ENCODE results near the gene FMC1. TPM values are rescaled to one million over a fixed set of nuclear protein-coding genes. Genes with fewer than 3 reads are reported as not detected.

Gene FMC1
- total RNA-seq, 4 donors from 2014 or later = 0.91 to 12.6 (median 4.4) TPM

DNA sequence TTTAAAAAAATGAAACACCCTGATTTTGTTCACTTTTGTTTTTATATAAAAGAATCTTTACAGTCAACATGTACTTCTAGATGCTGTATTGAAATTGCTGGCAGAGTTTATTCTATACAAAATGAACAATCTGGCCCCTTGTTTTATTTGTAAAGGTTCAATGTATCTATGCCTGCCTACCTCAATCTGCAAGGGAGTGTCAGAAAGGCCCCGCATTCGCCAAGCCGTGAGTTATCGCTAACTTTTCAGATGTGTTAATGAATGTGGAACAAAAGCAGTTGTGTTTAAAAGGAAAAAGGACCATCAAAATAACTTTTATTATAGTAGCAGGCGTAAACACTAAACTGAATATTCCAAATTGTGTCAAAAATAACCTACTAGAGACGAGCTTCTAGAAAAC lies 33.1 kb downstream of the FMC1 start:
- Histone ChIP-seq H3K4me1 (peaks cover 5 to 57% (median 5%) of the 10 kb centered on the region in 3 donors), H3K36me3 (peaks cover 0 to 57% (median 15%) of the 10 kb centered on the region in 3 donors)
- no peak for DNase-seq

DNA sequence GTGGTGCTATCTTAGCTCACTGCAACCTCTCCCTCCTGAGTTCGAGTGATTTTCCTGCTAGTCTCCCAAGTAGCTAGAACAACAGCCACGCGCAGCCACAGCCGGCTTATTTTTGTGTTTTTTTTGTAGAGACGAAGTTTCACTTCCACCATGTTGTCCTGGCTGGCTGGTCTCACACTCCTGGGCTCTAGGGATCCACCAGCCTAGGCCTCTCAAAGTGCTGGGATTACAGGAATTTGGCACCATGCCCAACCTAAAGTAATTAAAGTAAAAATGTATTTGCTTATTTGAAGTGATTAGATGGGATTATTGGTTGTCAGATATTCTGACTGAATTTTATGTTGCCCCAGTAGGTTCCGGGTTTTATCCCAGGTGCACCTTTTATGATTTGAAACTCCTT lies 41.3 kb downstream of the FMC1 start:
- intact Hi-C loops (cut with DNase I) = no loop called here
- TF ChIP-seq, protein P1, sequence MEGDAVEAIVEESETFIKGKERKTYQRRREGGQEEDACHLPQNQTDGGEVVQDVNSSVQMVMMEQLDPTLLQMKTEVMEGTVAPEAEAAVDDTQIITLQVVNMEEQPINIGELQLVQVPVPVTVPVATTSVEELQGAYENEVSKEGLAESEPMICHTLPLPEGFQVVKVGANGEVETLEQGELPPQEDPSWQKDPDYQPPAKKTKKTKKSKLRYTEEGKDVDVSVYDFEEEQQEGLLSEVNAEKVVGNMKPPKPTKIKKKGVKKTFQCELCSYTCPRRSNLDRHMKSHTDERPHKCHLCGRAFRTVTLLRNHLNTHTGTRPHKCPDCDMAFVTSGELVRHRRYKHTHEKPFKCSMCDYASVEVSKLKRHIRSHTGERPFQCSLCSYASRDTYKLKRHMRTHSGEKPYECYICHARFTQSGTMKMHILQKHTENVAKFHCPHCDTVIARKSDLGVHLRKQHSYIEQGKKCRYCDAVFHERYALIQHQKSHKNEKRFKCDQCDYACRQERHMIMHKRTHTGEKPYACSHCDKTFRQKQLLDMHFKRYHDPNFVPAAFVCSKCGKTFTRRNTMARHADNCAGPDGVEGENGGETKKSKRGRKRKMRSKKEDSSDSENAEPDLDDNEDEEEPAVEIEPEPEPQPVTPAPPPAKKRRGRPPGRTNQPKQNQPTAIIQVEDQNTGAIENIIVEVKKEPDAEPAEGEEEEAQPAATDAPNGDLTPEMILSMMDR (IDR thresholded peaks at IDR 0.05) = no peak
- no peak for TF ChIP-seq POLR2A (IDR thresholded peaks at IDR 0.05)
- H3K9me3 ChIP-seq = no peaks in the 10 kb centered on the region
- H3K4me1 ChIP-seq = peaks cover 0 to 6% (median 0%) of the 10 kb centered on the region in 3 donors
- H3K4me3 ChIP-seq = no peak overlapping the region
- H3K27me3 ChIP-seq = no peaks in the 10 kb centered on the region
- DNase-seq = no peak
- 91 to 96% methylated on average over 6 of the region's 6 CpGs for WGBS, 2 donors
- peaks cover 0 to 100% (median 36%) of the 10 kb centered on the region in 3 donors for H3K36me3 ChIP-seq
- H3K27ac ChIP-seq = no peak overlapping the region

More for the DNA sequence above, 33.1 kb downstream of the FMC1 start:
- intact Hi-C loops (cut with DNase I) = no loop called here
- Histone ChIP-seq H3K4me3 (no peak overlapping the region), H3K9me3 (no peaks in the 10 kb centered on the region), H3K27ac (no peak overlapping the region), H3K27me3 (no peaks in the 10 kb centered on the region)
- TF ChIP-seq POLR2A (IDR thresholded peaks at IDR 0.05) = no peak
- TF ChIP-seq, protein P1 (IDR thresholded peaks at IDR 0.05) = no peak
- WGBS, 2 donors = 86 to 90% methylated on average over 6 of the region's 6 CpGs

DNA sequence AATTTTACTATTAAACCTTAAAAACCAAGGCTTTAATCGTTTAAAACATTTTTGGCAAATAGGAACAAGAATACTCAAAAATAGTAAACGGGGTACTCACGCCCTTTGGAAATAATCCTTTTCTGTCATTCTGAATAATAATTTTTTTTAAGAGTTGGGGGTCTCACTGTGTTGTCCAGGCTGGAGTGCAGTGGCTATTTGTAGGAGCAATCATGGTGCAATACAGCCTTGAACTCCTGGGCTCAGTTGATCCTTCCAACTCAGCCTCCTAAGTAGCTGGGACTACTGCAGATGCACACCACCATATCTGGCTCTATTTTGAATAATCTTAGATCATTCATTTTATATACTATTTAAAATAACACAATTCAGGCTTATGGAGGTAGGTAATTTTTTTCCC lies 43.5 kb downstream of the FMC1 start:
- Histone ChIP-seq H3K27ac (no peak overlapping the region), H3K4me1 (no peaks in the 10 kb centered on the region), H3K9me3 (no peaks in the 10 kb centered on the region), H3K36me3 (peaks cover 0 to 98% (median 27%) of the 10 kb centered on the region in 3 donors), H3K27me3 (no peaks in the 10 kb centered on the region), H3K4me3 (no peak overlapping the region)
- DNase-seq = no peak
- intact Hi-C loops (cut with DNase I) = no loop called here
- TF ChIP-seq, protein P1 (IDR thresholded peaks at IDR 0.05) = no peak
- no peak for TF ChIP-seq POLR2A (IDR thresholded peaks at IDR 0.05)
- WGBS, 2 donors = 92 to 94% methylated on average over 3 of the region's 3 CpGs

DNA sequence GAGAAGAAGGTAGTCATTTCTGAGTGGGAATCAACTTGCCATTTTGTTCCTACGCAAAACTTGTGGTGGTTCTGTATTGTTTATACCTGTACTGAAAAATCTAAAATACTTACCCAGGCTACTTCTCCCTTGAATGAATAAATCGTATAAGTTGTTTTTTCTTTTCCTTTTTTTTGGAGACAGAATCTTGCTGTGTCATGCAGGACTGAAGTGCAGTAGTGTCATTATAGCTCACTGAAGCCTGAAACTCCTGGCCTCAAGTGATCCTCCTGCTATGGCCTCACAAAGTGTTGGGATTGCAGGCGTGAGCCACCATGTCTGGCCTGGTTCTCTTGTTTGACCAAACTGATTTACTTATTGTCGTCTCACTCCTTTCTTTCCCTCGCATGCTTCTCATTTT lies 46.5 kb downstream of the FMC1 start:
- H3K9me3 ChIP-seq = no peaks in the 10 kb centered on the region
- intact Hi-C loops (cut with DNase I) = no loop called here
- no peaks in the 10 kb centered on the region for H3K4me1 ChIP-seq
- no peaks in the 10 kb centered on the region for H3K27me3 ChIP-seq
- WGBS, 2 donors = 83 to 90% methylated on average over 5 of the region's 5 CpGs
- H3K4me3 ChIP-seq = no peak overlapping the region
- TF ChIP-seq POLR2A (IDR thresholded peaks at IDR 0.05) = no peak
- TF ChIP-seq, protein P1 (IDR thresholded peaks at IDR 0.05) = no peak
- peaks cover 0 to 98% (median 22%) of the 10 kb centered on the region in 3 donors for H3K36me3 ChIP-seq
- H3K27ac ChIP-seq = no peak overlapping the region
- no peak for DNase-seq

DNA sequence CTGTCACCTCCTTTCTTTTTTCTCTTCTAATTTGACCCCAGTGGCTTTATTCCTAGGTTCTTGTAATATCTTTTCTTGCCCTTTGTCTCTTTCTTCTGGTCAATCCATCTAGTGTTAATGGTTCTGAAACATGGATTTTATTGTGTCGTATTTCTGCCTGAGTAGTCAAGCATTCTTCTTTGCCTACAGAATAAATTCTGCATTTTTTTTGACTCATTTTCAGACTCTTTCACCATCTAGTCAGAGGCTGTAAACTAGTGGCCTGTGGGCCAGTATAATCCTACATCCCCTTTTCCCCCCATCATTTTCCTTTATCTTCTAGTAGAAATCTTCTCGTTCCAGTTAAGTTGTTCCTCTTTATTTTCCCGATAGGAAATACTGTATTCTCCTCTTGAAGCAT lies 48.0 kb downstream of the FMC1 start:
- intact Hi-C loops (cut with DNase I) = no loop called here
- Histone ChIP-seq H3K9me3 (no peaks in the 10 kb centered on the region), H3K36me3 (peaks cover 0 to 98% (median 17%) of the 10 kb centered on the region in 3 donors), H3K4me3 (no peak overlapping the region), H3K27ac (no peak overlapping the region), H3K4me1 (peaks cover 0 to 7% (median 0%) of the 10 kb centered on the region in 3 donors), H3K27me3 (no peaks in the 10 kb centered on the region)
- WGBS, 2 donors = 88 to 90% methylated on average over 3 of the region's 3 CpGs
- DNase-seq = no peak
- no peak for TF ChIP-seq POLR2A (IDR thresholded peaks at IDR 0.05)
- TF ChIP-seq, protein P1 (IDR thresholded peaks at IDR 0.05) = no peak
